Liver (tissue), 9 donors: Measurements from ENCODE around the gene AATK. TPM values are rescaled to one million over a fixed set of nuclear protein-coding genes. Genes with fewer than 3 reads are reported as not detected.

Source experiments
- DNase-seq: peaks from one replicate; pipeline ENCODE4 v3.0.0-alpha.2; 2017; ENCODE audit warnings: low spot score
- H3K27ac ChIP-seq, 2 donors: one replicate each; pipeline ENCODE4 v1.7.0; 2013; ENCODE audit warnings: inconsistent platforms in 2 of 2, low read length in 2 of 2, control low read depth in 1 of 2, low read depth in 1 of 2, mild to moderate bottlenecking in 1 of 2
- H3K27me3 ChIP-seq, 4 donors: one replicate each; pipeline versions ENCODE4 v1.6.1 to v1.7.0; 2013; ENCODE audit warnings: low read length in 3 of 4, inconsistent platforms in 1 of 4, mild to moderate bottlenecking in 1 of 4, moderate library complexity in 1 of 4; ENCODE audit not compliant: control insufficient read depth in 4 of 4, insufficient read depth in 4 of 4
- H3K36me3 ChIP-seq, 4 donors: one replicate each; pipeline versions ENCODE4 v1.6.1 to v1.7.0; 2013; ENCODE audit warnings: low read length in 3 of 4, mild to moderate bottlenecking in 3 of 4, low read depth in 1 of 4, moderate library complexity in 1 of 4; ENCODE audit not compliant: control insufficient read depth in 4 of 4, insufficient read depth in 3 of 4
- H3K4me1 ChIP-seq, 4 donors: one replicate each; pipeline versions ENCODE4 v1.6.1 to v1.7.0; 2013; ENCODE audit warnings: low read length in 3 of 4, mild to moderate bottlenecking in 3 of 4, moderate library complexity in 1 of 4; ENCODE audit not compliant: control insufficient read depth in 4 of 4, insufficient read depth in 4 of 4
- H3K4me3 ChIP-seq, 3 donors: one replicate each; pipeline versions ENCODE4 v1.6.1 to v1.7.0; 2013; ENCODE audit warnings: low read length in 3 of 3, control low read depth in 1 of 3, low read depth in 1 of 3, mild to moderate bottlenecking in 1 of 3
- H3K9ac ChIP-seq, 2 donors: one replicate each; pipeline ENCODE4 v1.7.0; 2013; ENCODE audit warnings: low read length in 2 of 2, mild to moderate bottlenecking in 2 of 2, moderate library complexity in 2 of 2, control low read depth in 1 of 2, low read depth in 1 of 2
- H3K9me3 ChIP-seq, 4 donors: one replicate each; pipeline versions ENCODE4 v1.6.1 to v1.7.0; 2013; ENCODE audit warnings: low read length in 3 of 4; ENCODE audit not compliant: control insufficient read depth in 4 of 4
- EGR1 ChIP-seq, 2 donors: IDR thresholded peaks; 2 replicates each; pipeline ENCODE4 v1.6.1; 2016 to 2018; ENCODE audit warnings: antibody characterized with exemption in 2 of 2, low read depth in 2 of 2
- FOXA1 ChIP-seq: IDR thresholded peaks from 2 replicates; pipeline ENCODE4 v1.6.1; 2016; ENCODE audit warnings: antibody characterized with exemption
- FOXA2 ChIP-seq: IDR thresholded peaks from 2 replicates; pipeline ENCODE4 v1.6.1; 2016; ENCODE audit warnings: antibody characterized with exemption
- GABPA ChIP-seq, 2 donors: IDR thresholded peaks in 1 of 2; conservative IDR thresholded peaks in 1 of 2; 2 replicates each; pipeline ENCODE4 v1.6.1; 2016; ENCODE audit warnings: antibody characterized with exemption in 2 of 2, mild to moderate bottlenecking in 1 of 2, moderate library complexity in 1 of 2
- HNF4A ChIP-seq, 2 donors: conservative IDR thresholded peaks; 2 replicates each; pipeline ENCODE4 v1.6.1; 2016; ENCODE audit warnings: antibody characterized with exemption in 2 of 2, mild to moderate bottlenecking in 2 of 2
- HNF4G ChIP-seq: IDR thresholded peaks from 2 replicates; pipeline ENCODE4 v1.6.1; 2016; ENCODE audit warnings: antibody characterized with exemption
- NR2F2 ChIP-seq: IDR thresholded peaks from 2 replicates; pipeline ENCODE4 v1.6.1; 2016; ENCODE audit warnings: antibody characterized with exemption
- RXRA ChIP-seq, 2 donors: IDR thresholded peaks; 2 replicates each; pipeline ENCODE4 v1.6.1; 2017 to 2018; ENCODE audit warnings: antibody characterized with exemption in 2 of 2, mild to moderate bottlenecking in 1 of 2
- SP1 ChIP-seq: IDR thresholded peaks from 2 replicates; pipeline ENCODE4 v1.6.1; 2018; ENCODE audit warnings: antibody characterized with exemption, mild to moderate bottlenecking
- TAF1 ChIP-seq: conservative IDR thresholded peaks from 2 replicates; pipeline ENCODE4 v1.6.1; 2016; ENCODE audit warnings: antibody characterized with exemption, mild to moderate bottlenecking
- YY1 ChIP-seq: IDR thresholded peaks from 2 replicates; pipeline ENCODE4 v1.6.1; 2016; ENCODE audit warnings: antibody characterized with exemption, mild to moderate bottlenecking
- WGBS: extraction: QIAGEN DNeasy Blood & Tissue Kit; methylation state at CpG from one replicate; pipeline ENCODE4 v1.1.7; 2013; 5-methylcytosine and 5-hydroxymethylcytosine counted together
- polyA plus RNA-seq, 2 donors: library from polyadenylated mRNA; stranded (reverse) in 1 of 2; unstranded in 1 of 2; fragments of 200-250 nt in 1 of 2; fragments of >200 nt in 1 of 2; fragmentation: Nextera tagmentation in 1 of 2; extraction: Ambion mirVana in 1 of 2; gene quantifications; one replicate each; pipeline versions ENCODE4 v1.2.1 to v1.2.3, GENCODE V29; 2013 to 2015
- total RNA-seq, 2 donors: library from RNA; depleted of rRNA; stranded (reverse); fragments of >200 nt; gene quantifications; one replicate each; pipeline ENCODE4 v1.2.3, GENCODE V29; 2014
- TF ChIP-seq, protein P1 (sequence below): IDR thresholded peaks from 2 replicates; pipeline ENCODE4 v1.6.1; 2016; ENCODE audit warnings: antibody characterized with exemption
- TF ChIP-seq, protein P2 (sequence below): IDR thresholded peaks from 2 replicates; pipeline ENCODE4 v1.6.1; 2016; ENCODE audit warnings: antibody characterized with exemption
- TF ChIP-seq, protein P3 (sequence below): IDR thresholded peaks from 2 replicates; pipeline ENCODE4 v1.6.1; 2016; ENCODE audit warnings: antibody characterized with exemption, mild to moderate bottlenecking
- TF ChIP-seq, protein P4 (sequence below): IDR thresholded peaks from 2 replicates; pipeline ENCODE4 v1.6.1; 2016; ENCODE audit warnings: antibody characterized with exemption
- TF ChIP-seq, protein P5 (sequence below): fragments of 150-350 bp; IDR thresholded peaks from 2 replicates; pipeline ENCODE4 v1.5.1; 2017; ENCODE audit warnings: improper control_type of control experiment, low read depth, low read length; ENCODE audit not compliant: missing input control
- donor health status: healthy.
- donor health status: healthy.
- donor health status: healthy.
- donor health status: healthy.
- donor health status: healthy.

The AATK gene
- total and polyA plus RNA-seq, 4 donors = 0.24 to 2.3 (median 0.62) TPM

DNA sequence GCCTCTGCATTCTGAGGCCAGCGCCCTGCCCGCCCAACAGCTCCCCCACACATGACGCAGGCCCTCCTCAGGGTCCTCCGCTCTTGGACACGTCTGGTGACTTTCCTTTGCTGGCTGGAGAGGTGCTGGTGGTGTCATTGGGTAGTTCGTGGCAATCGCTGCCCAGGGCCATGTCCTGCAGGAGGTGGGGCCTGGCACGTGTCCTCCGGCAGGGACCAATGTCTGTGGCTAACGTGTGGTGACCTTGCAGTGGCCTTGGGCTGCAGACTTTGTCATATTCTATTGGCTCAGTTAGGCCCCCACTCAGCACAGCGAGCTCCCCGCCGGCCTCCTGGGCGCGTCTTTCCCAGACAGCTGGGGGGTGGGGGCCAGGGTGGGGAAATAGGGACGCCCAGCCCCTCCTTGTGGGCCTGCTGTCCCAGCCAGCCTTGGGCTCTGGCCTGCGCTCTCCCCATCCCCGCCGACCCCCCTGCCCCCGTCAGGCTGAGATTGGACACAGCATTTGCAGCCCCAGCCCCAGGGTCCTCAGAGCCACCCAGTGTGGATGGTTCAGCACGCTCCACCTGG, 52.8 kb downstream of the AATK start:
- no peak for DNase-seq
- H3K4me3 ChIP-seq = no peak overlapping the region
- no peaks in the 10 kb centered on the region for H3K9me3 ChIP-seq
- WGBS = 79% methylated on average over 21 of the region's 21 CpGs
- no peak overlapping the region for H3K27ac ChIP-seq
- H3K9ac ChIP-seq = no peak overlapping the region
- TF ChIP-seq, protein P1, sequence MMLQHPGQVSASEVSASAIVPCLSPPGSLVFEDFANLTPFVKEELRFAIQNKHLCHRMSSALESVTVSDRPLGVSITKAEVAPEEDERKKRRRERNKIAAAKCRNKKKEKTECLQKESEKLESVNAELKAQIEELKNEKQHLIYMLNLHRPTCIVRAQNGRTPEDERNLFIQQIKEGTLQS = no peak
- TF ChIP-seq YY1 (no peak), FOXA2 (no peak), SP1 (no peak), GABPA (IDR thresholded peaks at IDR 0.05 in 1 of 2, conservative IDR thresholded peaks at IDR 0.05 in 1 of 2) (no peak), NR2F2 (no peak), FOXA1 (no peak), EGR1 (IDR thresholded peaks at IDR 0.05; ENCODE audit: low read depth in 2 of 2) (no peak), RXRA (IDR thresholded peaks at IDR 0.05) (no peak), HNF4G (no peak), HNF4A (conservative IDR thresholded peaks at IDR 0.05) (no peak)
- TF ChIP-seq, protein P2, sequence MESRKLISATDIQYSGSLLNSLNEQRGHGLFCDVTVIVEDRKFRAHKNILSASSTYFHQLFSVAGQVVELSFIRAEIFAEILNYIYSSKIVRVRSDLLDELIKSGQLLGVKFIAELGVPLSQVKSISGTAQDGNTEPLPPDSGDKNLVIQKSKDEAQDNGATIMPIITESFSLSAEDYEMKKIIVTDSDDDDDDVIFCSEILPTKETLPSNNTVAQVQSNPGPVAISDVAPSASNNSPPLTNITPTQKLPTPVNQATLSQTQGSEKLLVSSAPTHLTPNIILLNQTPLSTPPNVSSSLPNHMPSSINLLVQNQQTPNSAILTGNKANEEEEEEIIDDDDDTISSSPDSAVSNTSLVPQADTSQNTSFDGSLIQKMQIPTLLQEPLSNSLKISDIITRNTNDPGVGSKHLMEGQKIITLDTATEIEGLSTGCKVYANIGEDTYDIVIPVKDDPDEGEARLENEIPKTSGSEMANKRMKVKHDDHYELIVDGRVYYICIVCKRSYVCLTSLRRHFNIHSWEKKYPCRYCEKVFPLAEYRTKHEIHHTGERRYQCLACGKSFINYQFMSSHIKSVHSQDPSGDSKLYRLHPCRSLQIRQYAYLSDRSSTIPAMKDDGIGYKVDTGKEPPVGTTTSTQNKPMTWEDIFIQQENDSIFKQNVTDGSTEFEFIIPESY = no peak
- TF ChIP-seq, protein P3, sequence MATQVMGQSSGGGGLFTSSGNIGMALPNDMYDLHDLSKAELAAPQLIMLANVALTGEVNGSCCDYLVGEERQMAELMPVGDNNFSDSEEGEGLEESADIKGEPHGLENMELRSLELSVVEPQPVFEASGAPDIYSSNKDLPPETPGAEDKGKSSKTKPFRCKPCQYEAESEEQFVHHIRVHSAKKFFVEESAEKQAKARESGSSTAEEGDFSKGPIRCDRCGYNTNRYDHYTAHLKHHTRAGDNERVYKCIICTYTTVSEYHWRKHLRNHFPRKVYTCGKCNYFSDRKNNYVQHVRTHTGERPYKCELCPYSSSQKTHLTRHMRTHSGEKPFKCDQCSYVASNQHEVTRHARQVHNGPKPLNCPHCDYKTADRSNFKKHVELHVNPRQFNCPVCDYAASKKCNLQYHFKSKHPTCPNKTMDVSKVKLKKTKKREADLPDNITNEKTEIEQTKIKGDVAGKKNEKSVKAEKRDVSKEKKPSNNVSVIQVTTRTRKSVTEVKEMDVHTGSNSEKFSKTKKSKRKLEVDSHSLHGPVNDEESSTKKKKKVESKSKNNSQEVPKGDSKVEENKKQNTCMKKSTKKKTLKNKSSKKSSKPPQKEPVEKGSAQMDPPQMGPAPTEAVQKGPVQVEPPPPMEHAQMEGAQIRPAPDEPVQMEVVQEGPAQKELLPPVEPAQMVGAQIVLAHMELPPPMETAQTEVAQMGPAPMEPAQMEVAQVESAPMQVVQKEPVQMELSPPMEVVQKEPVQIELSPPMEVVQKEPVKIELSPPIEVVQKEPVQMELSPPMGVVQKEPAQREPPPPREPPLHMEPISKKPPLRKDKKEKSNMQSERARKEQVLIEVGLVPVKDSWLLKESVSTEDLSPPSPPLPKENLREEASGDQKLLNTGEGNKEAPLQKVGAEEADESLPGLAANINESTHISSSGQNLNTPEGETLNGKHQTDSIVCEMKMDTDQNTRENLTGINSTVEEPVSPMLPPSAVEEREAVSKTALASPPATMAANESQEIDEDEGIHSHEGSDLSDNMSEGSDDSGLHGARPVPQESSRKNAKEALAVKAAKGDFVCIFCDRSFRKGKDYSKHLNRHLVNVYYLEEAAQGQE = no peak
- H3K36me3 ChIP-seq = peaks cover 0 to 32% (median 7%) of the 10 kb centered on the region in 4 donors
- peaks cover 4 to 31% (median 16%) of the 10 kb centered on the region in 4 donors for H3K4me1 ChIP-seq
- no peaks in the 10 kb centered on the region for H3K27me3 ChIP-seq

DNA sequence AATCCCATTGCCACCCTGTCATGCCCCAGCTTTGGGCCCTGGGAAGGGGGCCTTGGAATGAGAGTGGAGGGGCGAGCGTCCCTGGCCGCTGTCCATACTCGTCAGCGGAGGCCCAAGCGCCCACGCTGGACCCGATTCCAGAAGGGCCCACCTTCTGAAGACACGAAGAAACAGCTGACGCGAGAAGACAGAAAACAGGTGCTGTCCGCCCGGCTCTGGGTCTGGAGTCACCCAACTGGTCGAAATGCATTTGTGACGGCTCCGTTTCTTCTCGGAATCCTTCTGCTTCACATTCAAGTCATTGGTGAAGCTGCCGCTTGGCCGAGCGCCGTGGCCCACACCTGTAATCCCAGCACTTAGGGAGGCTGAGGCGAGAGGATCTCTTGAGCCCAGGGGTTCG, 53.6 kb downstream of the AATK start:
- H3K4me3 ChIP-seq = no peak overlapping the region
- H3K9me3 ChIP-seq = no peaks in the 10 kb centered on the region
- no peak for DNase-seq
- no peak overlapping the region for H3K27ac ChIP-seq
- H3K36me3 ChIP-seq = peaks cover 0 to 38% (median 12%) of the 10 kb centered on the region in 4 donors
- H3K9ac ChIP-seq = no peak overlapping the region
- 95% methylated on average over 23 of the region's 23 CpGs for WGBS
- H3K27me3 ChIP-seq = no peaks in the 10 kb centered on the region
- peaks cover 3 to 26% (median 14%) of the 10 kb centered on the region in 4 donors for H3K4me1 ChIP-seq
- TF ChIP-seq NR2F2 = no peak
- no peak for TF ChIP-seq HNF4G
- TF ChIP-seq HNF4A (conservative IDR thresholded peaks at IDR 0.05) = no peak
- TF ChIP-seq, protein P4, sequence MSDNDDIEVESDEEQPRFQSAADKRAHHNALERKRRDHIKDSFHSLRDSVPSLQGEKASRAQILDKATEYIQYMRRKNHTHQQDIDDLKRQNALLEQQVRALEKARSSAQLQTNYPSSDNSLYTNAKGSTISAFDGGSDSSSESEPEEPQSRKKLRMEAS = no peak
- TF ChIP-seq GABPA (IDR thresholded peaks at IDR 0.05 in 1 of 2, conservative IDR thresholded peaks at IDR 0.05 in 1 of 2) = no peak
- TF ChIP-seq RXRA (IDR thresholded peaks at IDR 0.05) = no peak
- TF ChIP-seq, protein P1 = no peak
- TF ChIP-seq, protein P3 = no peak
- TF ChIP-seq SP1 = no peak
- TF ChIP-seq FOXA2 = no peak
- no peak for TF ChIP-seq FOXA1
- TF ChIP-seq, protein P2 = no peak
- TF ChIP-seq, protein P5, sequence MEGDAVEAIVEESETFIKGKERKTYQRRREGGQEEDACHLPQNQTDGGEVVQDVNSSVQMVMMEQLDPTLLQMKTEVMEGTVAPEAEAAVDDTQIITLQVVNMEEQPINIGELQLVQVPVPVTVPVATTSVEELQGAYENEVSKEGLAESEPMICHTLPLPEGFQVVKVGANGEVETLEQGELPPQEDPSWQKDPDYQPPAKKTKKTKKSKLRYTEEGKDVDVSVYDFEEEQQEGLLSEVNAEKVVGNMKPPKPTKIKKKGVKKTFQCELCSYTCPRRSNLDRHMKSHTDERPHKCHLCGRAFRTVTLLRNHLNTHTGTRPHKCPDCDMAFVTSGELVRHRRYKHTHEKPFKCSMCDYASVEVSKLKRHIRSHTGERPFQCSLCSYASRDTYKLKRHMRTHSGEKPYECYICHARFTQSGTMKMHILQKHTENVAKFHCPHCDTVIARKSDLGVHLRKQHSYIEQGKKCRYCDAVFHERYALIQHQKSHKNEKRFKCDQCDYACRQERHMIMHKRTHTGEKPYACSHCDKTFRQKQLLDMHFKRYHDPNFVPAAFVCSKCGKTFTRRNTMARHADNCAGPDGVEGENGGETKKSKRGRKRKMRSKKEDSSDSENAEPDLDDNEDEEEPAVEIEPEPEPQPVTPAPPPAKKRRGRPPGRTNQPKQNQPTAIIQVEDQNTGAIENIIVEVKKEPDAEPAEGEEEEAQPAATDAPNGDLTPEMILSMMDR = no peak
- no peak for TF ChIP-seq TAF1
